Measurements from ENCODE around the gene ST6GALNAC1. TPM values are rescaled to one million over a fixed set of nuclear protein-coding genes. Genes with fewer than 3 reads are reported as not detected.
A peak's percentile ranks its signal among the peaks of the same experiment; 100 is the strongest.

ST6GALNAC1 gene
- total RNA-seq, 1 experiment from 2014 or later, result not detected

- H3K9me3 Mint-ChIP-seq (ENCODE audit: unreplicated experiment), result no peaks in the 10 kb centered on the region
- no peaks in the 10 kb centered on the region for H3K27me3 Mint-ChIP-seq (ENCODE audit: insufficient read depth, unreplicated experiment)
- peak; percentile 78 for DNase-seq (ENCODE audit: unreplicated experiment)
- H3K4me1 Mint-ChIP-seq (ENCODE audit: insufficient read depth, unreplicated experiment), result peaks cover 14% of the 10 kb centered on the region
- no peak overlapping the region for H3K27ac Mint-ChIP-seq (ENCODE audit: low read depth, unreplicated experiment)
- intact Hi-C loops (cut with micrococcal nuclease), result no loop called here
- CTCF ChIA-PET, result interaction anchor here (0.8 to 1.6 kb wide), 3 partner anchors 47 to 103 kb away, joined by 3 to 4 read pairs (median 4); no protein-coding TSS in a partner anchor
- H3K36me3 Mint-ChIP-seq (ENCODE audit: insufficient read depth, unreplicated experiment), result no peaks in the 10 kb centered on the region
- H3K4me3 Mint-ChIP-seq (ENCODE audit: unreplicated experiment), result no peak overlapping the region
- BruUV-seq (replicated peaks), result no TSS peak
- POLR2A ChIA-PET, result interaction anchor here (4.7 kb wide), 1 partner anchor 68 kb away, joined by 61 read pairs; no protein-coding TSS in a partner anchor
- TF ChIP-seq CTCF (IDR thresholded peaks at IDR 0.05; ENCODE audit: unreplicated experiment), result no peak
These were observed 17.1 kb downstream of the ST6GALNAC1 start for GRCh38 chr17:76626442-76626841.

GRCh38 chr17:76625496-76625895 lies 18.1 kb downstream of the ST6GALNAC1 start:
- DNase-seq (ENCODE audit: unreplicated experiment), result no peak
- no TSS peak for BruUV-seq (replicated peaks)
- CTCF ChIA-PET, result interaction anchor here (0.5 to 5.6 kb wide), 12 partner anchors 28 to 272 kb away, joined by 3 to 45 read pairs (median 7); partner anchors contain the start of gene ST6GALNAC2
- TF ChIP-seq CTCF (IDR thresholded peaks at IDR 0.05; ENCODE audit: unreplicated experiment), result no peak
- Mint-ChIP-seq H3K27ac (ENCODE audit: low read depth, unreplicated experiment) (no peak overlapping the region), H3K36me3 (ENCODE audit: insufficient read depth, unreplicated experiment) (no peaks in the 10 kb centered on the region), H3K4me1 (ENCODE audit: insufficient read depth, unreplicated experiment) (peaks cover 14% of the 10 kb centered on the region), H3K4me3 (ENCODE audit: unreplicated experiment) (no peak overlapping the region), H3K9me3 (ENCODE audit: unreplicated experiment) (no peaks in the 10 kb centered on the region), H3K27me3 (ENCODE audit: insufficient read depth, unreplicated experiment) (no peaks in the 10 kb centered on the region)
- intact Hi-C loops (cut with micrococcal nuclease), result no loop called here
- POLR2A ChIA-PET, result interaction anchor here (0.9 to 4.7 kb wide), 5 partner anchors 13 to 67 kb away, joined by 4 to 61 read pairs (median 9); no protein-coding TSS in a partner anchor

- DNase-seq (ENCODE audit: unreplicated experiment), result peak; percentile 65
These were observed 20.0 kb downstream of the ST6GALNAC1 start for GRCh38 chr17:76623271-76624146.

More at GRCh38 chr17:76623271-76624146, 20.0 kb downstream of the ST6GALNAC1 start:
- POLR2A ChIA-PET, result interaction anchor here (0.6 to 4.7 kb wide), 21 partner anchors 11 to 116 kb away, joined by 3 to 61 read pairs (median 3); partner anchors contain the start of genes MXRA7, PRCD and ST6GALNAC2
- Mint-ChIP-seq H3K4me1 (ENCODE audit: insufficient read depth, unreplicated experiment) (peaks cover 14% of the 10 kb centered on the region), H3K27me3 (ENCODE audit: insufficient read depth, unreplicated experiment) (no peaks in the 10 kb centered on the region), H3K4me3 (ENCODE audit: unreplicated experiment) (no peak overlapping the region), H3K36me3 (ENCODE audit: insufficient read depth, unreplicated experiment) (no peaks in the 10 kb centered on the region), H3K27ac (ENCODE audit: low read depth, unreplicated experiment) (no peak overlapping the region), H3K9me3 (ENCODE audit: unreplicated experiment) (no peaks in the 10 kb centered on the region)
- no TSS peak for BruUV-seq (replicated peaks)
- CTCF ChIA-PET, result interaction anchor here (0.6 to 5.6 kb wide), 41 partner anchors 9 to 1662 kb away, joined by 3 to 45 read pairs (median 5); partner anchors contain the start of gene ST6GALNAC2
- intact Hi-C loops (cut with micrococcal nuclease), result loop anchor here (1.0 kb wide), 2 partner anchors 65 to 100 kb away; no protein-coding TSS in a partner anchor
- TF ChIP-seq CTCF (IDR thresholded peaks at IDR 0.05; ENCODE audit: unreplicated experiment), result peak; percentile 92

Measured in MCF 10A (cell line).